ENCODE results near the gene DUS3L. TPM values are rescaled to one million over a fixed set of nuclear protein-coding genes. Genes with fewer than 3 reads are reported as not detected.

DUS3L gene
- total and polyA plus RNA-seq, 2 donors (not counting 3 experiments of a cell fraction or from before 2014, with no cell fraction given): 25.8 to 38.9 TPM

GRCh38 chr19:5803752-5804515, 13.0 kb upstream of the DUS3L start:
- ChIA-PET POLR2A (interaction anchor here (0.9 to 1.1 kb wide), 3 partner anchors 24 to 164 kb away, joined by 3 to 14 read pairs (median 4); partner anchors contain the start of gene VMAC), CTCF (interaction anchor here (0.5 to 2.3 kb wide), 56 partner anchors 8 to 396 kb away, joined by 3 to 76 read pairs (median 5); partner anchors contain the start of genes CATSPERD, DUS3L, FUT6 and NDUFA11)
- FAIRE-seq (peak; percentile 90), DNase-seq (ENCODE audit: low read depth, low spot score) (peak; percentile 89)
- peaks cover 2% of the 10 kb centered on the region for H3K9me1 ChIP-seq (replicated peaks; ENCODE audit: control insufficient read depth, extremely low read depth, insufficient read depth, low read length)
- H3K79me2 ChIP-seq (ENCODE audit: control insufficient read depth, insufficient read depth, low read length): no peaks in the 10 kb centered on the region
- H3K4me2 ChIP-seq (ENCODE audit: insufficient read depth, low read length): peak overlapping the region; percentile 45
- peak overlapping the region; percentile 78 for H2AFZ ChIP-seq (ENCODE audit: low read depth, low read length)
- H4K20me1 ChIP-seq (replicated peaks; ENCODE audit: control insufficient read depth, extremely low read depth, insufficient read depth, low read length): no peaks in the 10 kb centered on the region
- no peaks in the 10 kb centered on the region for H3K9me3 ChIP-seq (replicated peaks; ENCODE audit: control insufficient read depth, insufficient read depth, low read length)
- no peak overlapping the region for H3K27ac ChIP-seq (ENCODE audit: insufficient read depth, low read depth, low read length)
- intact Hi-C loops (cut with micrococcal nuclease): loop anchor here (1.0 to 10.0 kb wide), 4 partner anchors 19 to 218 kb away; no protein-coding TSS in a partner anchor
- peaks cover 5% of the 10 kb centered on the region for H3K4me1 ChIP-seq (ENCODE audit: control insufficient read depth, extremely low read depth, insufficient read depth, low read length)
- no peak for TF ChIP-seq FOS (IDR thresholded peaks at IDR 0.05; ENCODE audit: borderline replicate concordance, insufficient read depth, low read length)
- TF ChIP-seq, protein P1, sequence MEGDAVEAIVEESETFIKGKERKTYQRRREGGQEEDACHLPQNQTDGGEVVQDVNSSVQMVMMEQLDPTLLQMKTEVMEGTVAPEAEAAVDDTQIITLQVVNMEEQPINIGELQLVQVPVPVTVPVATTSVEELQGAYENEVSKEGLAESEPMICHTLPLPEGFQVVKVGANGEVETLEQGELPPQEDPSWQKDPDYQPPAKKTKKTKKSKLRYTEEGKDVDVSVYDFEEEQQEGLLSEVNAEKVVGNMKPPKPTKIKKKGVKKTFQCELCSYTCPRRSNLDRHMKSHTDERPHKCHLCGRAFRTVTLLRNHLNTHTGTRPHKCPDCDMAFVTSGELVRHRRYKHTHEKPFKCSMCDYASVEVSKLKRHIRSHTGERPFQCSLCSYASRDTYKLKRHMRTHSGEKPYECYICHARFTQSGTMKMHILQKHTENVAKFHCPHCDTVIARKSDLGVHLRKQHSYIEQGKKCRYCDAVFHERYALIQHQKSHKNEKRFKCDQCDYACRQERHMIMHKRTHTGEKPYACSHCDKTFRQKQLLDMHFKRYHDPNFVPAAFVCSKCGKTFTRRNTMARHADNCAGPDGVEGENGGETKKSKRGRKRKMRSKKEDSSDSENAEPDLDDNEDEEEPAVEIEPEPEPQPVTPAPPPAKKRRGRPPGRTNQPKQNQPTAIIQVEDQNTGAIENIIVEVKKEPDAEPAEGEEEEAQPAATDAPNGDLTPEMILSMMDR (IDR thresholded peaks at IDR 0.05; ENCODE audit: extremely low read depth in 1 of 2, insufficient read depth in 1 of 2, low read depth in 1 of 2, low read length in 2 of 2): peak; percentile 100
- peak; percentile 42 for TF ChIP-seq POLR2AphosphoS5 (IDR thresholded peaks at IDR 0.05; ENCODE audit: insufficient read depth, low read depth, low read length)
- H3K9ac ChIP-seq (replicated peaks; ENCODE audit: extremely low read depth, insufficient read depth, low read length): no peak overlapping the region
- H3K4me3 ChIP-seq (replicated peaks in 1 of 3; ENCODE audit: insufficient read depth in 1 of 3, low read depth in 1 of 3, low read length in 3 of 3): peak overlapping the region in 1 of 3 experiments; percentile 2
- no TSS peak for BruUV-seq (replicated peaks)
- no peaks in the 10 kb centered on the region for H3K36me3 ChIP-seq (ENCODE audit: control insufficient read depth in 2 of 2, extremely low read depth in 1 of 2, insufficient read depth in 2 of 2, low read length in 2 of 2)
- peaks cover 2 to 7% of the 10 kb centered on the region in 2 experiments for H3K27me3 ChIP-seq (ENCODE audit: control insufficient read depth in 2 of 2, insufficient read depth in 2 of 2, low read length in 2 of 2)
- dilution Hi-C loops (cut with MboI; ENCODE audit: extremely low pct_ligation_motif_present, low sequenced_read_pairs): no loop called here

All from endothelial cell of umbilical vein (primary cell).